ENCODE results near the gene ZSCAN18. TPM values are rescaled to one million over a fixed set of nuclear protein-coding genes. Genes with fewer than 3 reads are reported as not detected.

The ZSCAN18 gene
- polyA plus RNA-seq, 3 donors: 1.1 to 4.1 (median 2.3) TPM

GRCh38 chr19:58097349-58097748 is 682 bp downstream of the ZSCAN18 start:
- H3K27ac Mint-ChIP-seq: peak overlapping the region in 4 of 7 donors; percentile 41 to 71 (median 66)
- Histone ChIP-seq H3K9ac (ENCODE audit: insufficient read depth, low read length, poor library complexity, severe bottlenecking) (peak overlapping the region; percentile 76), H4K20me1 (ENCODE audit: insufficient read depth, low read length) (no peaks in the 10 kb centered on the region), H3K27ac (ENCODE audit: low read depth in 1 of 2, low read length in 2 of 2) (peak overlapping the region in 1 of 2 donors; percentile 90), H3K27me3 (ENCODE audit: control insufficient read depth in 2 of 2, insufficient read depth in 2 of 2, low read length in 2 of 2) (no peaks in the 10 kb centered on the region), H3K4me1 (ENCODE audit: control insufficient read depth in 1 of 2, insufficient read depth in 2 of 2, low read length in 2 of 2) (peaks cover 12 to 14% of the 10 kb centered on the region in 2 donors), H3K36me3 (replicated peaks in 1 of 2; ENCODE audit: control insufficient read depth in 1 of 2, insufficient read depth in 2 of 2, low read length in 2 of 2) (no peaks in the 10 kb centered on the region), H3K9me3 (replicated peaks in 1 of 2; ENCODE audit: control insufficient read depth in 1 of 2, insufficient read depth in 1 of 2, low read length in 2 of 2) (peaks cover 84 to 93% of the 10 kb centered on the region in 2 donors), H3K4me3 (replicated peaks in 1 of 3; ENCODE audit: low read depth in 2 of 3, low read length in 3 of 3) (peak overlapping the region in 1 of 3 experiments; percentile 79), H3K79me2 (ENCODE audit: insufficient read depth, low read length) (no peaks in the 10 kb centered on the region), H3K4me2 (replicated peaks; ENCODE audit: extremely low read depth, low read length, poor library complexity, severe bottlenecking) (peak overlapping the region; percentile 81), H2AFZ (ENCODE audit: insufficient read depth, low read depth, low read length, poor library complexity, severe bottlenecking) (peak overlapping the region; percentile 83)
- peaks cover 0 to 7% (median 2%) of the 10 kb centered on the region in 3 donors for H3K27me3 Mint-ChIP-seq (ENCODE audit: low read depth in 3 of 3)
- intact Hi-C loops (cut with micrococcal nuclease): no loop called here
- WGBS (ENCODE audit: insufficient coverage): 40% methylated on average over 2 of the region's 8 CpGs
- no peak for DNase-seq
- H3K4me3 Mint-ChIP-seq: peak overlapping the region in 1 of 2 donors; percentile 48
- peaks cover 10% of the 10 kb centered on the region for H3K4me1 Mint-ChIP-seq
- peaks cover 46 to 94% (median 88%) of the 10 kb centered on the region in 7 donors for H3K9me3 Mint-ChIP-seq
- H3K36me3 Mint-ChIP-seq: peaks cover 0 to 4% of the 10 kb centered on the region in 2 donors
- TF ChIP-seq, protein P1, sequence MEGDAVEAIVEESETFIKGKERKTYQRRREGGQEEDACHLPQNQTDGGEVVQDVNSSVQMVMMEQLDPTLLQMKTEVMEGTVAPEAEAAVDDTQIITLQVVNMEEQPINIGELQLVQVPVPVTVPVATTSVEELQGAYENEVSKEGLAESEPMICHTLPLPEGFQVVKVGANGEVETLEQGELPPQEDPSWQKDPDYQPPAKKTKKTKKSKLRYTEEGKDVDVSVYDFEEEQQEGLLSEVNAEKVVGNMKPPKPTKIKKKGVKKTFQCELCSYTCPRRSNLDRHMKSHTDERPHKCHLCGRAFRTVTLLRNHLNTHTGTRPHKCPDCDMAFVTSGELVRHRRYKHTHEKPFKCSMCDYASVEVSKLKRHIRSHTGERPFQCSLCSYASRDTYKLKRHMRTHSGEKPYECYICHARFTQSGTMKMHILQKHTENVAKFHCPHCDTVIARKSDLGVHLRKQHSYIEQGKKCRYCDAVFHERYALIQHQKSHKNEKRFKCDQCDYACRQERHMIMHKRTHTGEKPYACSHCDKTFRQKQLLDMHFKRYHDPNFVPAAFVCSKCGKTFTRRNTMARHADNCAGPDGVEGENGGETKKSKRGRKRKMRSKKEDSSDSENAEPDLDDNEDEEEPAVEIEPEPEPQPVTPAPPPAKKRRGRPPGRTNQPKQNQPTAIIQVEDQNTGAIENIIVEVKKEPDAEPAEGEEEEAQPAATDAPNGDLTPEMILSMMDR (IDR thresholded peaks at IDR 0.05): no peak

DNA sequence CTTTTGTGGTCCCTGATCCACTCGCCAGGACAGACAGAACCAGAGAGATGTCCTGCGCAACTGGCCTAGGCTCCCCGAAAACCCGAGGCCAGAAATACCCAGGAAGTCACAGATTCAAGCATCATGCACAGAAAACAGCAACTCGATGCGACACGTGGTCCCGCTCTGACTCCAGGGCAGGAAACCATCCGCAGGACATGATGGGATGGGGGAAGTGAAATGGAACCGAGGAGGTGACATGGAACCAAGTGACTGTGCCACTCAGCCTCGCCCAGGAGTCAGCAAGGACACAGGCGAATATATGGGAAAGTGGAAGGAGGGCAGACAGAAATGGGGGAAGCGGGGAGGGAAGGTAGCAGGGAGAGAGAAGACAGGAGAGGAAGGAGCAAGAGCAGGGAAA is 1.1 kb downstream of the ZSCAN18 start:
- Histone ChIP-seq H3K4me2 (replicated peaks; ENCODE audit: extremely low read depth, low read length, poor library complexity, severe bottlenecking) (no peak overlapping the region), H3K9ac (ENCODE audit: insufficient read depth, low read length, poor library complexity, severe bottlenecking) (no peak overlapping the region), H3K27ac (ENCODE audit: low read depth in 1 of 2, low read length in 2 of 2) (no peak overlapping the region), H4K20me1 (ENCODE audit: insufficient read depth, low read length) (no peaks in the 10 kb centered on the region), H3K4me1 (ENCODE audit: control insufficient read depth in 1 of 2, insufficient read depth in 2 of 2, low read length in 2 of 2) (peaks cover 12 to 14% of the 10 kb centered on the region in 2 donors), H3K79me2 (ENCODE audit: insufficient read depth, low read length) (no peaks in the 10 kb centered on the region), H3K9me3 (replicated peaks in 1 of 2; ENCODE audit: control insufficient read depth in 1 of 2, insufficient read depth in 1 of 2, low read length in 2 of 2) (peaks cover 82 to 92% of the 10 kb centered on the region in 2 donors), H3K4me3 (replicated peaks in 1 of 3; ENCODE audit: low read depth in 2 of 3, low read length in 3 of 3) (peak overlapping the region in 1 of 3 experiments; percentile 79), H3K36me3 (replicated peaks in 1 of 2; ENCODE audit: control insufficient read depth in 1 of 2, insufficient read depth in 2 of 2, low read length in 2 of 2) (no peaks in the 10 kb centered on the region), H2AFZ (ENCODE audit: insufficient read depth, low read depth, low read length, poor library complexity, severe bottlenecking) (no peak overlapping the region), H3K27me3 (ENCODE audit: control insufficient read depth in 2 of 2, insufficient read depth in 2 of 2, low read length in 2 of 2) (no peaks in the 10 kb centered on the region)
- DNase-seq: no peak
- Mint-ChIP-seq H3K9me3 (peaks cover 49 to 96% (median 88%) of the 10 kb centered on the region in 7 donors), H3K4me3 (peak overlapping the region; percentile 16 to 48), H3K27ac (peak overlapping the region in 3 of 7 donors; percentile 27 to 50 (median 41)), H3K27me3 (ENCODE audit: low read depth in 3 of 3) (peaks cover 0 to 7% (median 2%) of the 10 kb centered on the region in 3 donors), H3K36me3 (peaks cover 0 to 4% of the 10 kb centered on the region in 2 donors), H3K4me1 (peaks cover 10% of the 10 kb centered on the region)
- intact Hi-C loops (cut with micrococcal nuclease): no loop called here
- WGBS (ENCODE audit: insufficient coverage): 96% methylated on average over 13 of the region's 13 CpGs
- TF ChIP-seq, protein P1 (IDR thresholded peaks at IDR 0.05): no peak
